GM19452 (cell line): ENCODE measurements around the gene SMLR1.
"Not testable (repeated sequence)": the region's sequence is repeated elsewhere in the genome, so short reads cannot be mapped to it uniquely, and the experiment has no call there.

Experiments
- ATAC-seq: cut with Tn5 transposase; IDR thresholded peaks from one replicate; pipeline ENCODE4 v1.9.1; 2021; ENCODE audit not compliant: unreplicated experiment

SMLR1 gene

DNA sequence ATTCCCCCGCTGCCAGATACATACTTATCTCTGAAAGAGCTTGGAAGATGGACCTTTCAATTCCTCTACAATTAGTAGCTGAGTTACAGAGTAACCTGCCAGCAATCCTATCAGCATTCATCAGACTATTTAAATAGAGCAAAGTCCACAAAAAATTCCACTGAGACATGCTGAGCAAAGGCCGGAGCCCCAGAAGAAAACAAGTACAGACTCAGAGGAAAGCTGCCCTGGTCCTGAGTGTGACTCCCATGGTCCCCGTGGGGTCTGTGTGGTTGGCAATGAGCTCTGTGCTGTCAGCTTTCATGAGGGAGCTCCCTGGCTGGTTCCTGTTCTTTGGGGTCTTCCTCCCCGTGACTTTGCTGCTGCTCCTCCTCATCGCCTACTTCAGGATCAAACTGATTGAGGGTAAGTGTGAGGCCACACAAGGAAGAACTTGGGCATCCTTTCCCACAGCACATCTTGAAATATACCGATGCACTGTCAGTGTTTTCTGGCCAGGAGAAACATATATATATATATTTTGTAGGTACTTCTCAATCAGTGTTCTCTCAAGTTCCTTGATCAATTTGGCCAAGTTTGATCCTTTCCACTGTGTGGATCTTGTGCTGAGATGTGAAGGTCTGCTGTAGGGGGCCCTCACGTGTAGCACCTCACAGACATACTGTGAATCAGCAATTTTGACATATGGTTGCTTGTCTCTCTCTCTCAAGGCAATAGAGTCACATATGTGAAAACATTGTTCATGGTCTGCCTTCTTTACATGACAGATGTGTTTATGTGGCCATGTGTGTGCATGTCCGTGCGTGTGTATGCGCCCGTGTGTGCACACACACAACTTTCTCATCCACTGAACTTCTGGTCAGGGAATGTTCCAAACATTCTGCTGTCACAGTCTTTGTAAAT lies at the start of gene SMLR1:
Gene SMLR1, plus strand, starts transcription at position 160 of the 903 bp plus-strand sequence. Its CDS starts 8 bp downstream, at position 168.
- ATAC-seq, result no peak

DNA sequence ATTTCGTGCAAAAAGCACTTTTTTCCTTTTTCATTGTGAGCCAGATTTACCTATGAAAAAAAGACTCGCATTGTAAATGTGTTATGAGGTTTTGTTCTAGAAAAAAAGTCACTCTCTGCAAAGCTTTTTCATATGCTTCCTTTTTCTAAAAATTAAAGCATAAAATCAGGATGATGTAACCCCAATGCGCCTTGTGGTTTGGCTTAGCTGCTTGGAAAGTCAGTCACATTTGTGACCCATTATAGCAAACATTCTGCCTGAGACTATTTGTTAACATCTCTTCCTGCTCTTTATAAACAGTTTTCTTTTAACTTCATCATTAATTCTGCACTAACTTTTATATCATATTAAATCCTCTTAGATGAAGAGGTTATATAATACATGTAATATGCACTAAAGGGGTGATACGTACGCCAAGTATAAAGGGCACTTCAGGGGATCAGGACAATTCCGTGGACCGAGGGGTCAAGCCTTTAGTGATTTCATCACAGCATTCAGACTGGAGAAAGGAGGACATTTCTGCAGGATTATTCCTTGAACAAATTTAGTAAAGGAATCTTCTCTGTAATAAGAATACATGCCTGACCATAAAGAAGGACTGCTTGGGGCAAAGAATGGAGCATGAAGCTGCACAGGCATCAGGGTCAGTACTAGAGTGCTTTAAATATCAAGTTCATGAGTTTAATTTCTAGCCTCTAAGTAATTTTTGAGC lies 48.1 kb upstream of the SMLR1 start:
- no peak for ATAC-seq

DNA sequence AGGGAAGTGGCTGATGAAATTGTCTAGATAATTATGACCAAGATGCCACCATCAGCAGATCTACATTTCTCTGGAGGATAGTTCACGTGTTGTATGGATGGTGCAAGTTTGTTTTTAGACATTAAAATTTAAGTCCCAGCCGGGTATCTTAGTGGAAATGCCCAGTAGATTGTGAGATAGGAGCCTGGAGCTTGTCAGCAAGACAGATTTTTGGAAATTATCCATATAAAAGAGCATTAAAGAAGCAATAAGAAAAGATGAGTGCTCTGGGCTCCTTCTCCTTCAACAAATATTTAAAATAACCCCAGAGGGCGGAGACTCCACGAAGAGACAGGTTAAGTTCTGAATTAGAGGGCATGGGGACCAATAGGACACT lies 47.6 kb upstream of the SMLR1 start:
- no peak for ATAC-seq

DNA sequence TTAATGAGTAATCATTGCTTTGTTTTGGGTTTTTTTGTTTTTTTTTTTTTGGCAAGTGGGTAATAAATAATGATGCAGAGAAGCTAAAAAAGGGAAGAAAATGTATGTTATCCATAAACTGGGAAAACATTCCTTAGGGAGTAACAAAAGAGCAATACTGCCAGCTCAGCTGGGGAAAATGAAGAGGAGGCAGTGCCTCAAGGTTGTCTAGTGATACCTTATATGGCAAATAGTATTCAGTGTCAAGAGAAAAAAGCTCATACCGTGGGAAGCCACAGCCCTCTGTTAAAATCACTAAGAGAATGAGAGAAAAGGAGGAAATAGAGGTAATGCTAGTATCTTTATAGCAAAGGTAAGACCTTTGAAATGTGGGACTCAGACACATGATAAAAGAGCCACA lies 47.1 kb upstream of the SMLR1 start:
- ATAC-seq, result no peak

DNA sequence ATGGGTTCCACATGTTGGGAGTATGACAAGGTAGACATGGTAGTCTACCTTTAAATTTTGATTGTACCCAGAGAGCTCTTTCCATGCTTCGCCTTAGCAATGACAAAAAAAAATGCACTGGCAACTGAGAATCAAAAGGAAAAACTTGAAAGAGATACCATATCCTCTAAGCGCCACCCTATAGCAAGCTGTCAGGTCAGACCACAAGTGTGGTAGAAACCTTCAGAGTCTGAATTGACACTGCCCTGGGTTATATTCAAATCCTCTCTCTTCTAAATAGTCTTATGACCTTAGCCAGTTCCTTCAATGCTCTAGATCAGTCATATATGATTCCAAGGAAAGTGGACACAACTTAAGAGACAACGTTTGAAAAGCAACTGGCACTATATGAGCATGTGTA lies 45.6 kb upstream of the SMLR1 start:
- no peak for ATAC-seq

DNA sequence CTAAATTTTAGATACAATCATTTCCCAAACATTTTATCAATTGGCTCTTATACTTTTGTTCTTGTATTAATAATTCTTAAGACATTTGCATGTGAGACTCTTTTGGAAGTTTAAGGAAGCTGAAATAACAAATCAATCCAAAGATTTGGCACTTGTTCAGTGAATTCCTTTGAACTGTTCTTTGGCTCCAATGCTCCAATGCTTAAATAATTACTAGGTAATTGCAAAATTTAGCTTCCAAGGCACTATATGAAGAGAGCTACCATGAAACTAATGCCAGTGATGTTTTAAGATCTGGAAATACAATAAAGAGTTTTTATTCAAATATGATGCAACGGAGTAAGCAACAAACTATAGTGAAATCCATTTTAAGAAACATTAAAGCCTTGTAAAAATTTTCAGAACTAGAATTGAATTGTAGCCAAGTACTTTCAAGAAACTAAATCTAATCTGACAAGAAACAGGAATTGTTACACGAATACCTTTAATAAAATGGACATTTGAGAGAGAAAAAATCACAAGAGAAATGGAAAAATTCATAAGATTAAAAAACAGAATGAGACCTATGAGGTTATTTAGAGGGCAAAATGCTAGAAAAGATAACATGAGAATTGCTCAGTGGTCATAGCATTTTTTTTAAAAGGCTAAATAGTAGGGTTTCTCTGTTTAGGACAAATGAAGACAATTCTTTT lies 43.6 kb upstream of the SMLR1 start:
- no peak for ATAC-seq

DNA sequence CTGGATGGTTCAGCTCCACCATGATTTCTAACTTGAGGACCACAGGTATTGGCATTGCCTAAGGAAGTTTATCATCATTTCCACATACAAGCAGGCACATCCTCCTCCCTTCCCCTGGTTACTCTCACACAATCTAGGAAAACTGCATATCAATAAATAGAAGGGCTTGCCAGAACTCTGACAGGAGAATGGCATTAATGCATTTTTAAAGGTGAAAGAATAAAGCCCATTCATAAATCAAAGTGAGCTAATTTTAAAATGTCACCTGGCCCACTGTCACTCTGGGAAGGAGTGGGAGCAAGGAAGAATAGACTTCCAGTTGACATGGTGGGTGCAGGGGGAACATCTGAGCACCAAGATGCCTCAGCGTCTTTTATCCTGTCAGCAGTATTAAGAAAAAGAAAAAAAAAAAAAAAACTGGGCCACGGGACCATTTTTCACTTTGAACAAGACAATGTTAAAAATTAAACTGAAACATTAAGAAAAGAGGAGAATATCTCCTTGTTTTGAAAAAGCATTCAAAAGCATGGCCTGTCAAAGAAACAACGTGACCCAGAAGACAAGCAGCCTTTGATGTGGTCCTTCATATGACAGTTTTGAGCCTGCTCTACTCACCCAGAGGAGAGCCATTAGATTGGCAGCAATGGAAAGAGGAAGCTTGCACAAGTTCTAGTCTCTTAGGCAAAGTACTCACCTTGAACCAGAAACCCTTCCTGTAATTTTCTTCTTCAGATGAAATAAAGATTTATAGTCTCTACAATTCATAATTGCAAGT lies 39.3 kb upstream of the SMLR1 start:
- ATAC-seq, result no peak

DNA sequence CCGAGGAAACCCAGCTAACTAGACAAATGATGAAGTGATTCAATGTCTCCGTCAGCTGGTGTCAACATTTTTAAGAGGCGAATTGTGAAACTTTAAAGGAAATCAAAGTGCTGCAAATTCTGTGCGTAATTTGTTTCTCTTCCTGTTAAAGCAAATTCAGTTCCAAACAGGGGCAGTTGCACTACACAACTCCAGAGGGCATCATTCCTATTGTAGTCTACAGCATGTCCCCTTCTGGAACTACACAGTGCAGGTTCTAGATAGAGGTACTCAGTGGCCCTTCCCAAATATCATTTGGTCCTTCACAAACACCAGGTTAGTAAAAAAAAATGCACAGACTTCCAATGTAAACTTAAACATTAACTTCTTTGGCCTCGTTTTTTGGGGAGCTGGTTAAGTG lies 38.3 kb upstream of the SMLR1 start:
- ATAC-seq, result no peak

DNA sequence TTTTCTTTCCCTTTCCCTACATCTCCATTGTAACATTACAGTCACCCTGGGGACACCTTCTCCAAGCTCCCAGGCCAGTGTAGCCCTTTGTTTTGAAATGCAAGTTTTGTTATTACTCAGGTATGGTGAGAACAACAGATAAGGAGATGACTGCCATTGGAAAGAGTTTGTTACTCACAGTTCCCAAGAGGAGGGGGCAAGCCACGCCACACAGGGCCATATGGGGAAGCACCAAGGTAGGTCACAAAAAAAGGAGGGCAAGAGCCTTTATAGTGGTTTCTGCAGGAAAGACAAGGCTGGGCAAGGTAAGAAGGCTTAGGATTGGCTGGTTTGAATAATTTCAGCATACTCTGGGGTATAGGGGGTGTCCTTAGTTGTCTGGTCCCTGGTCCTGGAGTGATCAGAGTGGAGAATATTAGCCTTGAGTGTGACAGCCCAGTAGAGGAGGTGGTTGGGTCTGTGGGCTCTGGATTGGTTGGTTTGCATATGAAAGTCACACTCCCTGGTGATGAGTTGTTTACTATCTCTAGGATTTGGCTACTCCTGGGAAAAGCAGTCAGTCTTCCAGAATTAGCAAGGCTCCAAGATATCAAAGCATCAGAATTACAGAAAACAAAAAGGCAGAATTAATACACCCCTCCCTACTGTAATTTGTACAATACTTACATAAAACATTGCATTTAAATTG lies 33.1 kb upstream of the SMLR1 start:
- ATAC-seq, result no peak

DNA sequence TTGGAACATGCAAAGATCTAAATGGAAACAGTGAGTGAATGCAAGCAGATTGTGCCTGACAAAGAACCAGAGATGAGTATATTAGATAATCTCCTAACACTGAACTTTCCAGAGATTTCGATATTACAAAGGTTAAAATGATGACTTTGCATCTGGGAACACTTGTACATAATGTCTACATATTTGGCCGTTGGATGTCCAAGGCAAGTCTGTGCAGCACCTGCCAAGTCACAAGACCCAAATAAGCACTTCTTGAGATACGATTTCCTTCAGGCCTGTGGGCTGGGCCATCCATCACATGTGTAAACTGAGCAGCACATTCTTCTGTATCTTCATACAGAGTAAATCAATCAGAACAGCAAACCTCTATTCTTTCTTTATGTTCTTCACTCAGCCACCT lies 32.5 kb upstream of the SMLR1 start:
- ATAC-seq, result no peak

DNA sequence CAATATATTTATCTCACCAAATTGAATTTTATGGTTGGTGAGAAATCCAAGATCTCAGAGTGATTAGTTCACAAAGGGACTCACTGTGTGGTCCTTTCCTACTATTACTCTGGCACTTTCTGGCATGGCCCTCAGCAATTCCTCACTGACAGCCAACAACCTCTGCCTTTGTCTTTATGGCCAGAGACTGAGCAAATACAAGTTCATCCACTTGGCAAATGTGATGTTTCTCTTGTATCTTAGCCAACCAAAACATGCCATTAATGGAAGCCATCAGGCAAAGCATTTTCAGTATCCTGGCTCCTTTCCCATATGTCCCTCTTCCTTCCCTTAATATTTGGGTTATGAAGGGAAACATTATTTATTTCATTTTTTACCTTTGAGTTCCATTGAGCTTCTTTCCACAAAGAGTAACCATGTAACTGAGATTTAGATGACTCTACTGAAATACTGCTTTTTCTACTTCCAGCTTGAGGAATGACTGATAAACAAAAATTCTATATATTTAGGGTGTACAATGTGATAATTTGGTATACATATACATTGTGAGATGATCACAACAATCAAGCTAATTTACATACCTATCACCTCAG lies 30.8 kb upstream of the SMLR1 start:
- ATAC-seq, result no peak

DNA sequence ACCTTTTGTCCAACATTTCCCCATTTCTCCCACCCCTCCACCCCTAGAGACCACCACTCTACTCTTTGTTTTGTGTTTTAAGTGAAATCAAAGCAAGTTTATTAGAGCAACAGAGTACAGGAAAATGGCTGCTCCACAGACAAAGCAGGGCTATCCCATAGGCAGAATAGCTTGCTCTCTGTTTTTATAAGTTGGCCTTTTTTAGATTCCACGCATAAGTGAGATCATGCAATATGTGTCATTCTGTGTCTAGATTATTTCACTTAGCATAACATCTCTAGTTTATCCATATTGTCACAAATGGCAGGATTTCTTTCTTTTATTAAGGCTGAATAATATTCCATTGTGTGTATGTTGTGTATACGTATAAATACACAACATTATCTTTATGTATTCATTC lies 30.1 kb upstream of the SMLR1 start:
- no peak for ATAC-seq

DNA sequence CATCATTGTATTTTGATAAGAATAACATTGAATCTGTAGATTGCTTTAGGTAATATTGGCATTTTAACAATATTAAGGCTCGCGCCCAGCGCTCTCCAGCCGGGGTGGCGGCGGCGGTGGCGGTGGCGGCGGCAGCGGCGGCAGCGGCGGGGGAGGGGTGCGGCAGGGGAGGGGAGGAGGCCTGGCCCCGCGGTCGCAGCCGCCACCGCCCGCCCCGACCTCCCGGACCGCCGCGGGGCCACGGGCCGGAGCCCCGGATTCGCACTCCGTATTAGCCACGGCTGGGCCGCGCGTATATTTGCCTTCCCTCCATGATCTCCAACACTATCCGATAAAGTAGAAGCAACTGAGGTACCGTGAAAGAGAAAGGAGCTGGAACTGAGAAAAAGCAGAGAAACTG lies 25.8 kb upstream of the SMLR1 start:
- ATAC-seq, result not testable (repeated sequence)

DNA sequence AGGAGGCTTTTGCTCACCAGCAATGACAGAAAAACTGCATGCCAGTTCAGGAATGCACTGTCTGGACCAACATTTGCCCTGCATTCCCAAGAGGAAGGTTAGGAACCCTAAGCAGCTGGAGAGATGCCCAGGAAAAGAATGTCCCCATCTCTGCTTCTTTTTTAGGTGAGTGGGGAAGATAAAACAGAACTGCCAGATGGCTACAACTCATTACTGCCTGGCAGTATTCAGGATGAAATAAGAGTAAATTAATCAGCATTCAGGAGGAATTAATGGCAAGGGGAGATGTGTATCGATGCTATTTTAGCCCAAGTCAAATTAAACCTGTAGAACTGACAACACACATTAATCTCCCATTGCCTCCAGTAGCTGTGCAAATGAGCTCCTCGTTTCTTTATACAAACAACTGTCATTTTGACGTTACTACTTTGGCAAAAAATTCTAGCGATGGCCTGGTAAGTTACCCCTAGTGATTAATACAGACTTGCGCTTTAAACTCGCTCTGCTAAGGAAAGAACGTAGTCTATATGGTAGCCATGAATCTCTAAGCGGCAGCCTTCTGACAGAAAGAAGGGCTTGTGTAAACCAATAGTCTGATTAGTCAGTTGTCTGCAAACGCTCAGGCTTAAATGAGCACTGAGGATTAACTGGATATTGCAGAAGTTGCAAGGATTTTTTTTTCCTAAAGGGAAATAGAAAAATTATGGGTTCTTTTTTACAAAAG lies 16.7 kb upstream of the SMLR1 start:
- no peak for ATAC-seq

DNA sequence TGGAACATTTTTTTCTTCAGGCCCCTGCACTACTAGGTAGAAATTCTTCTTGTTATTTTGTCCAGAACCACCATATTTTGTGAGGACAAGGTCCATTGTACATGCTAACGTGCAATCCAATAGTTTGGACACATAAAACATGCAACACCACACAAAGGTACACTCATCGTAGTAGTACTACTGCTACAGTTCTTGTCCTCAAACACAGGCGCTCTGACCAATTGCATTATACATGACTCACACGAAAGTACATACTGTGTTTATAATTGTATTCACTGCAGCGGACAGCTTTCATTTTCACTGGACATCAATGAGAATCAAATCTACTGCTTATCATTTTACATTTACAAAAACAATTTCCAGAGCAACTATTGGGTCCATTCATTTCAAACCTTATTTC lies 15.3 kb upstream of the SMLR1 start:
- ATAC-seq, result no peak

DNA sequence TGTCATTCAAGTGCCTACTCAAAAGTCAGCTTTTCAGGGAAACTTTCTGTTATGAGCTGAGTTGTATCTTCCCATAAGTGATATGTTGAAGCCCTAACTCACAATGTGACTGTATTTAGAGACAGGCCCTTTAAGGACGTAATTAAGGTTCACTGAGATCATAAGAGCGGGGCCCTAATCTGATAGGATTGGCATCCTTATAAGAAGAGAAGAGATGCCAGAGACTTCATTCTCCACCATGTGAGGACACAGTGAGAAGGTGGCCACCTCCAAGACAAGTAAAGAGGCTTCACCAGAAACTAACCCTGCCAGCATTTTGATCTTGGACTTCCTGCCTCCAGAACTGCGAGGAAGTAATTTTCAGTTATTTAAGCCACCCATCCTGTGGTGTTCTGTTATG lies 12.7 kb upstream of the SMLR1 start:
- ATAC-seq, result no peak

DNA sequence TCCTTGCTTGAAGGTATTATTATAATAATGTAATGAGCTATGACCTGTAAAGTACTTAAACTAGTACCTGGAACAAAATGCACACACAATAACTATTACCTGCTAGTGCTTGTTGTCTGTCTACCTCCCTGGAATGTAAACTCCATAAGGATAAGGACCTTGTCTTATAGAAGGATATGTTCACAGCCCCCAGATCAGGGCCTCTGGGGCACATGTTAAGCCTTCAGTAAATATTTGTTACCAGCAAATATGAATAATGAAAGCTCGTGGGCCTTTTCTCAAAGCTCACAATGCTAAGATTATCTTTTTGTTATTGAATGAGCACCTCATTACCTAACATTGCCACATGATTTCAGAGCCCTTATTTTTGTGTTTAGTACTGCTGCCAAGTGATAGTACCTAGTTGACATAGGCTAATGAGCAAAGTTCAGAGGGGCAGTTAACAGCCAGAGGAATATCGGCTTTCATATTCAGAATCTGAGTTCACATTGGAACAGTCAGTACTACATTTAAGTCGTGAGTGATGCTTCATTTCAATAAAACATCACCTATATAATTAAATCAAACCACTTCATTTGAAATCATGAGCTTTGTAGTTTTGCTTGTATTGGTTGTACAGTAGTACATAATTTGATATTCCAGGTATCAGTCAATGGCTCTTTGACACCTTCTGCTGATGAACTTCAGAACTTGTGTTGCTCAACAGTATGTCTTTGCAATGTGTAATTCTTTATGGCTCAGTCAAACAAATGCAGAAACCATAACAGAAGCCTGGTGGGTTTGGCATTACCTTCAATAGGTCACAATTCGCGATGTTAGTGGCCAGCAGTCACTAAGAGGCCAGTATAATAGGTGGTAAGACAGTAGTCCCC lies 11.8 kb upstream of the SMLR1 start:
- ATAC-seq, result no peak

DNA sequence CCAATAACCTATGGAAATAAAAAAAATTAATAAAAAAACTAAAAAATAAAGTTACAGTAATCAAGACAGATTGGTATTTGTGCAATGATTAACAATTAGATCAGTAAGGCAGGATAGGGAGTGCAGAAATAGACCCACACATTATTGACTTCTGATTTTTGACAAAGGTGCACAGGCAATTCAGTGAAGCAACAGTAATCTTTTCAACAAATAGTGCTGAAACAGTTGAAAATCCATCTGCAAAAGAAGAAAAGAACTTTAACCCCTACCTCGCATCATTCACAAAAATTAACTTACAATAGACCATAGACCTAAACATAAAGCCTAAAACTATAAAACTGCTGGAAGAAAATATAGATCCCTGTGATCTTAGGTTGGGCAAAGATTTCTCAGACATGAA lies 4.5 kb upstream of the SMLR1 start:
- no peak for ATAC-seq
